H9 (cell line): ENCODE data around the gene UPF3B. TPM values are rescaled to one million over a fixed set of nuclear protein-coding genes. Genes with fewer than 3 reads are reported as not detected.
"Not testable (repeated sequence)": the region's sequence is repeated elsewhere in the genome, so short reads cannot be mapped to it uniquely, and the experiment has no call there.

Experiments
- DNase-seq: peaks from one replicate; pipeline ENCODE4 v3.0.0-alpha.2; 2017
- H2AFZ ChIP-seq: one replicate; pipeline ENCODE4 v1.6.1; 2013; ENCODE audit warnings: mild to moderate bottlenecking, low read length, control low read depth, moderate library complexity
- H2AK5ac ChIP-seq: 2 replicates; pipeline ENCODE4 v1.6.1; 2013; ENCODE audit warnings: low read length, control low read depth, mixed read lengths; ENCODE audit not compliant: insufficient read length
- H2BK120ac ChIP-seq: one replicate; pipeline ENCODE4 v1.6.1; 2013; ENCODE audit warnings: low read depth, mild to moderate bottlenecking, low read length, control low read depth, inconsistent platforms; ENCODE audit not compliant: poor library complexity, severe bottlenecking
- H2BK12ac ChIP-seq: 2 replicates; pipeline ENCODE4 v1.6.1; 2013; ENCODE audit warnings: low read length, control low read depth, mixed read lengths, low read depth; ENCODE audit not compliant: insufficient read length
- H2BK15ac ChIP-seq: 2 replicates; pipeline ENCODE4 v1.6.1; 2013; ENCODE audit warnings: low read depth, low read length, control low read depth
- H2BK20ac ChIP-seq: one replicate; pipeline ENCODE4 v1.6.1; 2013; ENCODE audit warnings: low read depth, mild to moderate bottlenecking, low read length, control low read depth, inconsistent platforms; ENCODE audit not compliant: poor library complexity, severe bottlenecking
- H2BK5ac ChIP-seq: 2 replicates; pipeline ENCODE4 v1.6.1; 2013; ENCODE audit warnings: low read length, control low read depth, mixed read lengths; ENCODE audit not compliant: insufficient read length
- H3K14ac ChIP-seq: 2 replicates; pipeline ENCODE4 v1.6.1; 2013; ENCODE audit warnings: low read length, control low read depth; ENCODE audit not compliant: insufficient read depth
- H3K18ac ChIP-seq: 2 replicates; pipeline ENCODE4 v1.6.1; 2013; ENCODE audit warnings: low read depth, mild to moderate bottlenecking, mixed read lengths, low read length, control low read depth; ENCODE audit not compliant: insufficient read length
- H3K23ac ChIP-seq: 2 replicates; pipeline ENCODE4 v1.6.1; 2013; ENCODE audit warnings: low read length, control low read depth, mixed read lengths, low read depth; ENCODE audit not compliant: insufficient read length
- H3K23me2 ChIP-seq: 2 replicates; pipeline ENCODE4 v1.6.1; 2013; ENCODE audit warnings: low read depth, mild to moderate bottlenecking, mixed read lengths, low read length, control low read depth; ENCODE audit not compliant: insufficient read length, poor library complexity, severe bottlenecking
- H3K27ac ChIP-seq: 2 replicates; pipeline ENCODE4 v1.5.1; 2013; ENCODE audit warnings: low read length, control low read depth, mixed read lengths, low read depth; ENCODE audit not compliant: insufficient read length
- H3K27me3 ChIP-seq: 2 replicates; pipeline ENCODE4 v1.6.1; 2013; ENCODE audit warnings: low read length, control low read depth, inconsistent platforms; ENCODE audit not compliant: insufficient read depth
- H3K4ac ChIP-seq: 2 replicates; pipeline ENCODE4 v1.6.1; 2013; ENCODE audit warnings: low read depth, mild to moderate bottlenecking, control low read depth, inconsistent platforms, low read length, moderate library complexity
- H3K4me1 ChIP-seq: 2 replicates; pipeline ENCODE4 v1.6.1; 2013; ENCODE audit warnings: low read length, control low read depth, inconsistent platforms; ENCODE audit not compliant: insufficient read depth
- H3K4me2 ChIP-seq: 2 replicates; pipeline ENCODE4 v1.6.1; 2013; ENCODE audit warnings: low read length, control low read depth, mixed read lengths; ENCODE audit not compliant: insufficient read length, insufficient read depth
- H3K56ac ChIP-seq: 2 replicates; pipeline ENCODE4 v1.6.1; 2013; ENCODE audit warnings: low read depth, mild to moderate bottlenecking, mixed read lengths, low read length, control low read depth; ENCODE audit not compliant: insufficient read length
- H3K79me1 ChIP-seq: 2 replicates; pipeline ENCODE4 v1.6.1; 2013; ENCODE audit warnings: low read depth, mild to moderate bottlenecking, moderate library complexity, low read length, control low read depth, inconsistent platforms; ENCODE audit not compliant: insufficient read depth, poor library complexity, severe bottlenecking
- H3K79me2 ChIP-seq: 2 replicates; pipeline ENCODE4 v1.6.1; 2013; ENCODE audit warnings: low read length, control low read depth, inconsistent platforms; ENCODE audit not compliant: insufficient read depth
- H3K9ac ChIP-seq: 2 replicates; pipeline ENCODE4 v1.6.1; 2013; ENCODE audit warnings: low read length, control low read depth, mixed read lengths; ENCODE audit not compliant: insufficient read length; ENCODE audit errors: extremely low read depth
- H3K9me3 ChIP-seq: one replicate; pipeline ENCODE4 v1.6.1; 2013; ENCODE audit warnings: low read depth, low read length, inconsistent platforms; ENCODE audit not compliant: control insufficient read depth
- H3T11ph ChIP-seq: one replicate; pipeline ENCODE4 v1.6.1; 2013; ENCODE audit warnings: mild to moderate bottlenecking, low read length, control low read depth, inconsistent platforms
- H4K20me1 ChIP-seq: one replicate; pipeline ENCODE4 v1.6.1; 2013; ENCODE audit not compliant: control insufficient read depth, insufficient read length, insufficient read depth
- H4K5ac ChIP-seq: 2 replicates; pipeline ENCODE4 v1.6.1; 2013; ENCODE audit warnings: low read depth, mild to moderate bottlenecking, mixed read lengths, low read length, control low read depth; ENCODE audit not compliant: insufficient read length
- H4K8ac ChIP-seq: replicated peaks from 2 replicates; pipeline ENCODE4 v1.6.1; 2013; ENCODE audit warnings: low read length, control low read depth, mixed read lengths, low read depth; ENCODE audit not compliant: insufficient read length
- H4K91ac ChIP-seq: 2 replicates; pipeline ENCODE4 v1.6.1; 2013; ENCODE audit warnings: low read depth, mild to moderate bottlenecking, moderate library complexity, mixed read lengths, low read length, control low read depth; ENCODE audit not compliant: insufficient read length
- H3K27ac Mint-ChIP-seq, 3 experiments: 2 replicates in 2 of 3; 3 replicates in 1 of 3; pipeline ENCODE4 v1.8.0; 2020 to 2021; ENCODE audit warnings: mixed read lengths in 3 of 3, mild to moderate bottlenecking in 1 of 3, moderate library complexity in 1 of 3
- H3K27me3 Mint-ChIP-seq: 2 replicates; pipeline ENCODE4 v1.8.0; 2021; ENCODE audit warnings: low read depth, mild to moderate bottlenecking, moderate library complexity, mixed read lengths
- H3K36me3 Mint-ChIP-seq, 3 experiments: 2 replicates in 2 of 3; 3 replicates in 1 of 3; pipeline ENCODE4 v1.8.0; 2020 to 2021; ENCODE audit warnings: low read depth in 3 of 3, mixed read lengths in 3 of 3; ENCODE audit not compliant: insufficient read depth in 1 of 3
- H3K4me1 Mint-ChIP-seq, 2 experiments: 2 replicates each; pipeline ENCODE4 v1.8.0; 2020; ENCODE audit warnings: mixed read lengths in 2 of 2
- H3K4me3 Mint-ChIP-seq, 2 experiments: 2 replicates in 1 of 2; 3 replicates in 1 of 2; pipeline ENCODE4 v1.8.0; 2020 to 2021; ENCODE audit warnings: mild to moderate bottlenecking in 2 of 2, mixed read lengths in 2 of 2, moderate library complexity in 1 of 2
- H3K9me3 Mint-ChIP-seq, 2 experiments: 2 replicates in 1 of 2; 3 replicates in 1 of 2; pipeline ENCODE4 v1.8.0; 2020; ENCODE audit warnings: mild to moderate bottlenecking in 2 of 2, mixed read lengths in 2 of 2, moderate library complexity in 1 of 2
- WGBS: extraction: QIAGEN DNeasy Blood & Tissue Kit; methylation state at CpG from one replicate; pipeline ENCODE4 v1.1.7; 2013; ENCODE audit warnings: missing lambda C conversion rate, low lambda C conversion rate, mixed read lengths; ENCODE audit not compliant: insufficient read length; ENCODE audit errors: extremely low coverage; 5-methylcytosine and 5-hydroxymethylcytosine counted together
- total RNA-seq: library from RNA; stranded (reverse); gene quantifications from 2 replicates; pipeline ENCODE4 v1.2.1, GENCODE V29; 2021
- TF ChIP-seq, protein P1 (sequence below): fragments of 200-600 bp; sonication (generic); conservative IDR thresholded peaks from 3 replicates; pipeline ENCODE4 v1.8.0; 2021; ENCODE audit warnings: antibody characterized with exemption, mild to moderate bottlenecking

UPF3B gene
- total RNA-seq, 1 experiment from 2014 or later = 31.5 TPM

DNA sequence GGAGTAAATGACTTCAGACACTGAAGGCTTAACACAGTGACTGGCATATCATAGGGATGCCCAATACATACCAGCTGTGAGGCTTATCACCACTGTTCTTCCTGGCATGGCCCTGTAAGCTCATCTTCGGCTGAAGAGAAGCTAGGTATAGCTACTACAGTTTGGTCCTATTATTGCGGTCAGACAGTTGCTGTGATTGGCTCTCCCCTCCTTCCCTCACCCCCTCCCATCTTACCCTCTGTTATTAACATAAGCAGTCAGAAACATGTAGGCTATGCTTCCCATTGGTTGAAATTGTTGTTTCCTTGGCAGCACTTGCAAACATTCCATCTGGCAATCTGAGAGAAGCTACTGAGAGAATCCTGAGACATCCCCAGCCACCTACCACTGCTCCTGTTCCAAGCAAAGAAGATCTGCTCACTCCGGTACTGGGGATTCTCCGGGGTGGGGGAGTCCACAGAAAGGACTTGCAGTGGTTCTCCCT lies 43.1 kb upstream of the UPF3B start, which contains the start of gene AKAP14:
TSS of gene AKAP14 (plus strand) at position 51 of the 484 bp plus-strand sequence. CDS start 7,331 bp downstream, outside the sequence.
- DNase-seq = peak; percentile 46
- no peak within 1 kb of the TSS for H4K5ac ChIP-seq
- H3K79me2 ChIP-seq = no peaks in the 10 kb centered on the region
- H3K79me1 ChIP-seq = no peaks in the 10 kb centered on the region
- peaks cover 19% of the 10 kb centered on the region for H3K9me3 ChIP-seq
- no peak within 1 kb of the TSS for H4K91ac ChIP-seq
- peaks cover 4 to 6% of the 10 kb centered on the region in 2 experiments for H3K4me1 Mint-ChIP-seq
- peaks cover 42 to 60% of the 10 kb centered on the region in 2 experiments for H3K9me3 Mint-ChIP-seq
- no peak within 1 kb of the TSS for H3K56ac ChIP-seq
- H2BK120ac ChIP-seq = no peak within 1 kb of the TSS
- H3K36me3 Mint-ChIP-seq = peaks cover 0 to 5% (median 2%) of the 10 kb centered on the region in 3 experiments; a peak in 1 of 7 replicates
- H3K18ac ChIP-seq = no peak within 1 kb of the TSS
- no peak within 1 kb of the TSS for H2AFZ ChIP-seq
- H4K20me1 ChIP-seq = no peaks in the 10 kb centered on the region
- WGBS = no CpG with 5 or more reads among the region's 4 CpGs
- peak within 1 kb of the TSS in 1 of 3 experiments; percentile 71; a peak in 2 of 7 replicates for H3K27ac Mint-ChIP-seq
- TF ChIP-seq, protein P1, sequence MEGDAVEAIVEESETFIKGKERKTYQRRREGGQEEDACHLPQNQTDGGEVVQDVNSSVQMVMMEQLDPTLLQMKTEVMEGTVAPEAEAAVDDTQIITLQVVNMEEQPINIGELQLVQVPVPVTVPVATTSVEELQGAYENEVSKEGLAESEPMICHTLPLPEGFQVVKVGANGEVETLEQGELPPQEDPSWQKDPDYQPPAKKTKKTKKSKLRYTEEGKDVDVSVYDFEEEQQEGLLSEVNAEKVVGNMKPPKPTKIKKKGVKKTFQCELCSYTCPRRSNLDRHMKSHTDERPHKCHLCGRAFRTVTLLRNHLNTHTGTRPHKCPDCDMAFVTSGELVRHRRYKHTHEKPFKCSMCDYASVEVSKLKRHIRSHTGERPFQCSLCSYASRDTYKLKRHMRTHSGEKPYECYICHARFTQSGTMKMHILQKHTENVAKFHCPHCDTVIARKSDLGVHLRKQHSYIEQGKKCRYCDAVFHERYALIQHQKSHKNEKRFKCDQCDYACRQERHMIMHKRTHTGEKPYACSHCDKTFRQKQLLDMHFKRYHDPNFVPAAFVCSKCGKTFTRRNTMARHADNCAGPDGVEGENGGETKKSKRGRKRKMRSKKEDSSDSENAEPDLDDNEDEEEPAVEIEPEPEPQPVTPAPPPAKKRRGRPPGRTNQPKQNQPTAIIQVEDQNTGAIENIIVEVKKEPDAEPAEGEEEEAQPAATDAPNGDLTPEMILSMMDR = no peak
- H3K27ac ChIP-seq = no peak within 1 kb of the TSS
- H2BK12ac ChIP-seq = no peak within 1 kb of the TSS
- peak within 1 kb of the TSS; percentile 39 for H3K4me2 ChIP-seq
- no peaks in the 10 kb centered on the region for H3K27me3 Mint-ChIP-seq
- no peak within 1 kb of the TSS for H3K23ac ChIP-seq
- peak within 1 kb of the TSS in 1 of 2 experiments; percentile 54; a peak in 2 of 5 replicates for H3K4me3 Mint-ChIP-seq
- no peak within 1 kb of the TSS for H2BK5ac ChIP-seq
- H3T11ph ChIP-seq = no peak within 1 kb of the TSS
- no peak within 1 kb of the TSS for H2AK5ac ChIP-seq
- 0 out of 2 replicates have a peak, but pooled peaks cover 2% of the 10 kb centered on the region for H3K4me1 ChIP-seq
- no peaks in the 10 kb centered on the region for H3K23me2 ChIP-seq
- no peak within 1 kb of the TSS for H3K9ac ChIP-seq
- no peak within 1 kb of the TSS for H3K14ac ChIP-seq
- no peak within 1 kb of the TSS for H2BK20ac ChIP-seq
- H3K27me3 ChIP-seq = no peaks in the 10 kb centered on the region
- H3K4ac ChIP-seq = no peak within 1 kb of the TSS
- H4K8ac ChIP-seq = no peak within 1 kb of the TSS
- H2BK15ac ChIP-seq = no peak within 1 kb of the TSS

DNA sequence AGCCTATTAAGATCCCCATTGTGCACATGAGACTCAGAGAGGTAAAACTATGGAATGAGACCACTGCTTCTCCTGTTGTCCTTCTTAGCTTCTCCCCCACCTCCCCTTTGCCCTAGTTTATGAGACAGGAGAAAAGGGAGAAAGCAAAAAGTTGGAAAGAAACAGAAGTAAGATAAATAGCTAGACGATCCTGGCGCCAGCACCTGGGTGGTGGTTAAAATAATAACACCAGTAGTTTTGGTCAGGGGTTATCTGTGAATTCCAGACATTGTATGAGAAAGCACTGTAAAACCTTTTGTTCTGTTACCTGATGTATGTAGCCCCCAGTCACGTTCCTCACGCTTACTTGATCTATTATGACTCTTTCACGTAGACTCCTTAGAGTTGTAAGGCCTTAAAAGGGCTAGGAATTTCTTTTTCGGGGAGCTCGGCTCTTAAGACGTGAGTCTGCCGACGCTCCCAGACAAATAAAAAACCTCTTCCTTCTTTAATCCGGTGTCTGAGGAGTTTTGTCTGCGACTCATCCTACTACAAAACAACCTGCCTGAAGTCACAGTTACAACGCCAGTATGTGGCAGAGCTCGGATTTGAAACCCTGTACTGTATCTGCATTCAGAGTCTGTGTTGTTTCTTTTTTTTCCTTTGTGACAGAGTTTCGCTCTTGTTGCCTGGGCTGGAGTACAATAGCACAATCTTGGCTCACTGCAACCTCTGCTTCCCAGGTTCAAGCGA lies 39.4 kb upstream of the UPF3B start:
- H2BK120ac ChIP-seq, H3K27me3 Mint-ChIP-seq, H3K27me3 ChIP-seq, H3K18ac ChIP-seq, H4K20me1 ChIP-seq, H4K91ac ChIP-seq, H2AK5ac ChIP-seq, H3K79me2 ChIP-seq, H2BK5ac ChIP-seq, H3K56ac ChIP-seq, H3K79me1 ChIP-seq, H4K5ac ChIP-seq, DNase-seq, H2BK20ac ChIP-seq, H3K4me2 ChIP-seq, H3K4me3 Mint-ChIP-seq, H2BK12ac ChIP-seq, H3K4me1 Mint-ChIP-seq, H3K27ac ChIP-seq, H3K9ac ChIP-seq, H2AFZ ChIP-seq, H3K23ac ChIP-seq, H4K8ac ChIP-seq, H2BK15ac ChIP-seq, H3K23me2 ChIP-seq, H3K4ac ChIP-seq, H3K9me3 ChIP-seq, H3K36me3 Mint-ChIP-seq, H3K4me1 ChIP-seq, H3T11ph ChIP-seq, H3K14ac ChIP-seq: not testable (repeated sequence)
- Mint-ChIP-seq H3K9me3 (peaks cover 35 to 52% of the 10 kb centered on the region in 2 experiments), H3K27ac (peak overlapping the region in 1 of 3 experiments; percentile 44; a peak in 1 of 7 replicates)
- WGBS = no CpG with 5 or more reads among the region's 16 CpGs
